Stimulated activated naive CD8-positive, alpha-beta T cell treated with anti-CD3 and anti-CD28 coated beads, Interleukin-15, Interleukin-2, amounts not matched to agents 100 U/mL and 50 U/mL, for 24 hours (primary cell): Measurements from ENCODE around the gene CHAF1A.

Experiments
- ATAC-seq: fragments of 150-1000 bp; cut with Tn5 transposase; one replicate; pipeline ENCODE4 v1.10.0; 2021
- DNase-seq: peaks from one replicate; pipeline ENCODE4 v3.0.0; 2021

Gene CHAF1A

GRCh38 chr19:4402171-4403004 is at the start of gene CHAF1A:
Gene CHAF1A, plus strand, starts transcription at chr19:4402640. Its CDS starts 123 bp downstream, at chr19:4402763.
- DNase-seq, result peak; percentile 99
- ATAC-seq, result peak; percentile 95

- ATAC-seq (peak; percentile 58), DNase-seq (peak; percentile 74)
Measured at GRCh38 chr19:4352701-4353121, 49.7 kb upstream of the CHAF1A start.

GRCh38 chr19:4354282-4354681 is 48.2 kb upstream of the CHAF1A start:
- DNase-seq (no peak), ATAC-seq (no peak)

- no peak for DNase-seq
Measured at GRCh38 chr19:4354897-4355296, 47.5 kb upstream of the CHAF1A start.

GRCh38 chr19:4357095-4357797 is 45.2 kb upstream of the CHAF1A start:
- DNase-seq (no peak), ATAC-seq (no peak)

More at GRCh38 chr19:4354897-4355296, 47.5 kb upstream of the CHAF1A start:
- ATAC-seq, result no peak

- no peak for ATAC-seq
- DNase-seq, result no peak
Measured at GRCh38 chr19:4357921-4358326, 44.5 kb upstream of the CHAF1A start.

- DNase-seq, result no peak
- no peak for ATAC-seq
Measured at GRCh38 chr19:4358709-4359626, 43.5 kb upstream of the CHAF1A start.

- DNase-seq (no peak), ATAC-seq (no peak)
Measured at GRCh38 chr19:4359627-4360000, 42.8 kb upstream of the CHAF1A start.

- DNase-seq, result no peak
- no peak for ATAC-seq
Measured at GRCh38 chr19:4360081-4360569, 42.3 kb upstream of the CHAF1A start.

GRCh38 chr19:4360641-4361151 is 41.7 kb upstream of the CHAF1A start:
- ATAC-seq (no peak), DNase-seq (no peak)

- ATAC-seq (no peak), DNase-seq (no peak)
Measured at GRCh38 chr19:4361152-4362046, 41.0 kb upstream of the CHAF1A start.

- ATAC-seq (no peak), DNase-seq (no peak)
Measured at GRCh38 chr19:4362101-4362828, 40.2 kb upstream of the CHAF1A start.

GRCh38 chr19:4362831-4363545 is 39.5 kb upstream of the CHAF1A start:
- DNase-seq (no peak), ATAC-seq (no peak)

GRCh38 chr19:4363571-4364304 is 38.7 kb upstream of the CHAF1A start:
- no peak for DNase-seq
- no peak for ATAC-seq

- DNase-seq (no peak), ATAC-seq (no peak)
Measured at GRCh38 chr19:4365341-4365740, 37.1 kb upstream of the CHAF1A start.

GRCh38 chr19:4365791-4366665 is 36.4 kb upstream of the CHAF1A start:
- DNase-seq (no peak), ATAC-seq (no peak)

- ATAC-seq, result no peak
- DNase-seq, result no peak
Measured at GRCh38 chr19:4366666-4367335, 35.6 kb upstream of the CHAF1A start.
